Ovary (tissue), 3 donors: ENCODE results near the gene SUN1.

ENCODE experiments used
- CTCF ChIP-seq, 3 donors: fragments of 450-650 bp in 2 of 3; fragments of 200-600 bp in 1 of 3; IDR thresholded peaks; one replicate each; pipeline versions ENCODE4 v1.5.1 to v1.8.0; 2016 to 2022; ENCODE audit warnings: antibody characterized with exemption in 3 of 3, mild to moderate bottlenecking in 1 of 3
- EP300 ChIP-seq: sonication (generic); formaldehyde crosslinking; IDR thresholded peaks from one replicate; pipeline ENCODE4 v1.6.1; 2017; ENCODE audit warnings: antibody characterized with exemption
- POLR2A ChIP-seq: fragments of 450-650 bp; IDR thresholded peaks from one replicate; pipeline ENCODE4 v1.6.1; 2017; ENCODE audit warnings: antibody characterized with exemption, mild to moderate bottlenecking, moderate library complexity
- donor health status: DM: no; HTN: no; CAD: no.

GRCh38 chr7:825386-825785, 6.9 kb upstream of the SUN1 start:
- TF ChIP-seq CTCF (IDR thresholded peaks at IDR 0.05): no peak
- TF ChIP-seq POLR2A: no peak
- TF ChIP-seq EP300: no peak
